ENCODE measurements around the gene OOSP4B. TPM values are rescaled to one million over a fixed set of nuclear protein-coding genes. Genes with fewer than 3 reads are reported as not detected.

Gene OOSP4B
- total RNA-seq, 1 donor from 2014 or later: not detected

DNA sequence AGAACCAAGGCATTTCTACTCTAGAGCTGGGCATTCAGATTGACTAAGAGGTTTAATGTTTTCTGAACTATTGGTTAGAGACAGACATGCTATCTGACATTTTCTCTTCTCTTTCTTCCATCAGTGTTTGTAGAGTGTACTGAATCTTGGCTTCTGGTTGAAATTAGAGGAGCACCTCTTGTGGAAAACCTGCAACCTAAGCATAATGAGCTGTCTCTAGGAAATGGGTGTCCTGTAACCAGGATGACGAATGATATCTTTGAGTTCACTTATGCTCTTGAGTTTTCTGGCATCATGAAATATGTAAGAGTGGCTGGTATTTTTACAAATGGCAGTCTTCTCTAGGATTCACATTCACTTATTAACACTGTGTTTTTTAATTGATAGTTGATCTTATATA lies 33.8 kb upstream of the OOSP4B start:
- intact Hi-C loops (cut with DNase I): no loop called here
- no peak overlapping the region for H3K27ac ChIP-seq
- H3K9me3 ChIP-seq: no peaks in the 10 kb centered on the region
- no peak for DNase-seq (ENCODE audit: low spot score in 2 of 2)
- H3K4me1 ChIP-seq: no peaks in the 10 kb centered on the region
- no peaks in the 10 kb centered on the region for H3K27me3 ChIP-seq
- H3K36me3 ChIP-seq: no peaks in the 10 kb centered on the region
- TF ChIP-seq, protein P1, sequence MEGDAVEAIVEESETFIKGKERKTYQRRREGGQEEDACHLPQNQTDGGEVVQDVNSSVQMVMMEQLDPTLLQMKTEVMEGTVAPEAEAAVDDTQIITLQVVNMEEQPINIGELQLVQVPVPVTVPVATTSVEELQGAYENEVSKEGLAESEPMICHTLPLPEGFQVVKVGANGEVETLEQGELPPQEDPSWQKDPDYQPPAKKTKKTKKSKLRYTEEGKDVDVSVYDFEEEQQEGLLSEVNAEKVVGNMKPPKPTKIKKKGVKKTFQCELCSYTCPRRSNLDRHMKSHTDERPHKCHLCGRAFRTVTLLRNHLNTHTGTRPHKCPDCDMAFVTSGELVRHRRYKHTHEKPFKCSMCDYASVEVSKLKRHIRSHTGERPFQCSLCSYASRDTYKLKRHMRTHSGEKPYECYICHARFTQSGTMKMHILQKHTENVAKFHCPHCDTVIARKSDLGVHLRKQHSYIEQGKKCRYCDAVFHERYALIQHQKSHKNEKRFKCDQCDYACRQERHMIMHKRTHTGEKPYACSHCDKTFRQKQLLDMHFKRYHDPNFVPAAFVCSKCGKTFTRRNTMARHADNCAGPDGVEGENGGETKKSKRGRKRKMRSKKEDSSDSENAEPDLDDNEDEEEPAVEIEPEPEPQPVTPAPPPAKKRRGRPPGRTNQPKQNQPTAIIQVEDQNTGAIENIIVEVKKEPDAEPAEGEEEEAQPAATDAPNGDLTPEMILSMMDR (IDR thresholded peaks at IDR 0.05): no peak
- no peak overlapping the region for H3K4me3 ChIP-seq

DNA sequence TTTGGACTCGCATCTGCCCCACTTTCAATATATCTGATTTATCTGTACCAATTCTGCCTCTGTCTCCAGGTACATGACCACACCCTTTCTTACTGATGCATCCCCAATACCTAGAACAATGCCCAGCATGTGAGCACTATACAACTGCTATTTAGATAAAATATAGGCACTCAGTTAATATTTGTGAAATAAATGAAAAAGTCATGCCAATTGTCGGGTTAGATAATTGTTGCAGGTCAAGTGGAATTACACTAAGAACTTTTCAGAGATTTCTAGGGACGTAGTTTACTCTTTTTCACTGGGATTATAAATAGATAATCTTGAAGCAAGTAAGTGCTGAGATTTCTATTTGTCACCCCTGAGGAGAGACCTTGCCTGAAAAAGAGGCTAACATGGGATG lies 32.6 kb upstream of the OOSP4B start:
- Histone ChIP-seq H3K36me3 (no peaks in the 10 kb centered on the region), H3K27me3 (no peaks in the 10 kb centered on the region), H3K4me1 (no peaks in the 10 kb centered on the region), H3K27ac (no peak overlapping the region), H3K9me3 (no peaks in the 10 kb centered on the region), H3K4me3 (no peak overlapping the region)
- intact Hi-C loops (cut with DNase I): no loop called here
- TF ChIP-seq, protein P1 (IDR thresholded peaks at IDR 0.05): no peak
- no peak for DNase-seq (ENCODE audit: low spot score in 2 of 2)

DNA sequence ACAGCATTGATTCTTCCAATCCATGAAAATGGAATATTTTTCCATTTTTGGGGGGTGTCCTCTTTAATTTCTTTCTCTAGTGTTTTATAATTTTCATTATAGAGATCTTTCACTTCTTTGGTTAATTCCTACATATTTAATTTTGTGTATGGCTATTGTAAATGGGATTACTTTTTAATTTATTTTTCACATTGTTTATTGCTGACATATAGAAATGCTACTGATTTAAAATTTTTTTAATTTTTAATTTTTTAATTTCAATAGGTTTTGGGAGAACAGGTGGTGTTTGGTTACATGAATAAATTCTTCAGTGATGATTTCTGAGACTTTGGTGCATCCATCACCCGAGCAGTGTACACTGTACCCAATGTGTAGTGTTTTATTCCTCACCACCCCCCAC lies 26.6 kb upstream of the OOSP4B start:
- H3K27me3 ChIP-seq: no peaks in the 10 kb centered on the region
- intact Hi-C loops (cut with DNase I): no loop called here
- TF ChIP-seq, protein P1 (IDR thresholded peaks at IDR 0.05): no peak
- H3K4me3 ChIP-seq: no peak overlapping the region
- DNase-seq (ENCODE audit: low spot score in 2 of 2): no peak
- H3K36me3 ChIP-seq: no peaks in the 10 kb centered on the region
- H3K9me3 ChIP-seq: no peaks in the 10 kb centered on the region
- H3K27ac ChIP-seq: no peak overlapping the region
- no peaks in the 10 kb centered on the region for H3K4me1 ChIP-seq

DNA sequence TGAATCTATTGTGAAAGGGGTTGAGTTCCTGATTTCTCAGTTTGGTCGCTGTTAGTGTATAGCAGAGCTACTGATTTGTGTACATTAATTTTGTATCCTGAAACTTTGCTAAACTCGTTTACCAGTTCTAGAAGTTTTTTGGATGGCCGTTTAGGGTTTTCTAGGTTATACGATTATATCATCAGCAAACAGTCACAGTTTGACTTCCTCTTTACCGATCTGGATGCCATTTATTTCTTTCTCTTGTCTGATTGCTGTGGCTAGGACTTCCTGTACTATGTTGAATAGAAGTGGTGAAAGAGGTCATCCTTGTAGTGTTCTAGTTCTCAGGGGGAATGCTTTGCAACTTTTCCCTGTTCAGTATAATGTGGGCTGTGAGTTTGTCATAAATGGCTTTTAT lies 24.6 kb upstream of the OOSP4B start:
- no peak for DNase-seq (ENCODE audit: low spot score in 2 of 2)
- intact Hi-C loops (cut with DNase I): no loop called here
- Histone ChIP-seq H3K27ac (no peak overlapping the region), H3K4me3 (no peak overlapping the region), H3K27me3 (no peaks in the 10 kb centered on the region), H3K36me3 (no peaks in the 10 kb centered on the region), H3K4me1 (no peaks in the 10 kb centered on the region), H3K9me3 (no peaks in the 10 kb centered on the region)
- TF ChIP-seq, protein P1 (IDR thresholded peaks at IDR 0.05): no peak

DNA sequence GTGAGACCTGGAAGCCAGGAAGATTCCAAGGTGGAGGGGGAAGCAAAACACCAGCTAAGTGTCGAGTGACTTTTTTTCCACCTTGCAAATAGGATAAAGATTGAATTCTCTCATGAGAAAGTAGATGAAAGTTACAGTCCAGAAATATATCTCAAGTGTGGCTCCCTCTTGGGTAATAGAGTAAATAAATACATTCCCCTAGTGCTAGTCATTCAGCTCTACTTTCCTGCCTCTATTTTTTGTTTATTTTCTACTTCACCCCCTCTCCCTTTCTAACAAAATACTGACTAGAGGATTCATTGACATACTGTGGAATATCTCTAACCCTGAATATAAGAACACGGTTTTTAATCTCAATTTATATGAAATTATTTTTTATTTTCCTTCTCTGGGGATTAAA lies 19.2 kb upstream of the OOSP4B start:
- TF ChIP-seq, protein P1 (IDR thresholded peaks at IDR 0.05): no peak
- Histone ChIP-seq H3K27ac (no peak overlapping the region), H3K4me3 (no peak overlapping the region), H3K36me3 (no peaks in the 10 kb centered on the region), H3K27me3 (no peaks in the 10 kb centered on the region), H3K4me1 (no peaks in the 10 kb centered on the region), H3K9me3 (no peaks in the 10 kb centered on the region)
- intact Hi-C loops (cut with DNase I): no loop called here
- no peak for DNase-seq (ENCODE audit: low spot score in 2 of 2)

DNA sequence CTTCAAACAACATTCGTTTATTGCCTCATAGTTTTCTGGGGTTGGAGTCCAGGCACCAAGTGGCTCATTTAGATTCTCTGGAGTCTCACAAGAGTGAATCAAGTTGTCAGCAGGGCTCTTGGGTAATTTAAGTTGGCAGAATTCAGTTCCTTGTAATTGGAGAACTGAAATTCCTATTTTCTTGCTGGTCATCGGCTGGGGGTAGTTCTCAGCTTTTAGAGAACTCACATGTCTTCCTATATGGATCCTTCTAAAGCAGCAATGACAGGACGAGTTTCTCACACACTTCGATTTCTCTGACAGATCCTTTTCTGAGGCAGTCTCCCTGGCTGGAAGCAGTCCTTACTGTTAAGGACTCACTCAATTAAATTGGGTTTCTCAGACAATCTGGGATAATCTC lies 17.3 kb upstream of the OOSP4B start:
- no peaks in the 10 kb centered on the region for H3K4me1 ChIP-seq
- no peaks in the 10 kb centered on the region for H3K36me3 ChIP-seq
- no peaks in the 10 kb centered on the region for H3K9me3 ChIP-seq
- H3K4me3 ChIP-seq: no peak overlapping the region
- intact Hi-C loops (cut with DNase I): no loop called here
- H3K27ac ChIP-seq: no peak overlapping the region
- no peak for DNase-seq (ENCODE audit: low spot score in 2 of 2)
- no peaks in the 10 kb centered on the region for H3K27me3 ChIP-seq
- TF ChIP-seq, protein P1 (IDR thresholded peaks at IDR 0.05): no peak
